Neuron (in vitro differentiated cells): ENCODE results near the gene BHLHE23.

Source experiments
- H2AFZ ChIP-seq: one replicate; pipeline ENCODE4 v1.6.1; 2013; ENCODE audit warnings: low read depth, mild to moderate bottlenecking, inconsistent platforms, low read length, moderate library complexity
- H3K27me3 ChIP-seq: one replicate; pipeline ENCODE4 v1.6.1; 2013; ENCODE audit warnings: low read length; ENCODE audit not compliant: insufficient read depth
- H3K36me3 ChIP-seq: one replicate; pipeline ENCODE4 v1.6.1; 2013; ENCODE audit warnings: low read length; ENCODE audit not compliant: insufficient read depth
- H3K4me1 ChIP-seq: one replicate; pipeline ENCODE4 v1.6.1; 2013; ENCODE audit warnings: low read length; ENCODE audit not compliant: insufficient read depth
- H3K4me3 ChIP-seq: 2 replicates; pipeline ENCODE4 v1.5.1; 2013; ENCODE audit warnings: mild to moderate bottlenecking, low read length, moderate library complexity
- H3K9me3 ChIP-seq: one replicate; pipeline ENCODE4 v1.6.1; 2013; ENCODE audit warnings: low read length

BHLHE23 gene

DNA sequence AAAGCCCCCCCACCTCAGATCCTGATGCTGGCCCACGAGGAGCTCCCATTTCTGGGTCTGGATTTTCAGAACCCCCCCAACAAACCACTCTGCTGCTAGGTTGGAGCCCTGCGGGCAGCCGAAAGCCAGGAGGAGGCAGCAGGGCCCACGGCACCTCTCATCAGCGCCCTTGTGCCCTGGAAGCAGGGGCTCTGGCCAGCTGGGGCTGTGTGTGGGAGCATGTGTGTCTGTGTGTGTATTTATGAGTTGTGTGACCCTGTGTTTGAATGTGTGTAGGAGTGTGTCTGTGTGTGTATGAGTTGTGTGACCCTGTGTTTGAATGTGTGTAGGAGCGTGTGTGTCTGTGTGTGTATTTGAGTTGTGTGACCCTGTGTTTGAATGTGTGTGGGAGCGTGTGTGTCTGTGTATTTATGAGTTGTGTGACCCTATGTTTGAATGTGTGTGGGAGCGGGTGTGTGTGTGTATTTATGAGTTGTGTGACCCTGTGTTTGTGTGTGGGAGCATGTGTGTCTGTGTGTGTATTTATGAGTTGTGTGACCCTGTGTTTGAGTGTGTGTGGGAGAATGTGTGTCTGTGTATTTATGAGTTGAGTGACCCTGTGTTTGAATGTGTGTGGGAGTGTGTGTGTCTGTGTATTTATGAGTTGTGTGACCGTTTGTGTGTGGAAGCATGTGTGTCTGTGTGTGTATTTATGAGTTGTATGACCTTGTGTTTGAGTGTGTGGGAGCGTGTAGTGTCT lies 35.4 kb downstream of the BHLHE23 start:
- Histone ChIP-seq H3K4me3 (no peak overlapping the region), H3K9me3 (no peaks in the 10 kb centered on the region), H3K36me3 (no peaks in the 10 kb centered on the region), H3K4me1 (peaks cover 5% of the 10 kb centered on the region), H2AFZ (no peak overlapping the region), H3K27me3 (peaks cover 63% of the 10 kb centered on the region)

DNA sequence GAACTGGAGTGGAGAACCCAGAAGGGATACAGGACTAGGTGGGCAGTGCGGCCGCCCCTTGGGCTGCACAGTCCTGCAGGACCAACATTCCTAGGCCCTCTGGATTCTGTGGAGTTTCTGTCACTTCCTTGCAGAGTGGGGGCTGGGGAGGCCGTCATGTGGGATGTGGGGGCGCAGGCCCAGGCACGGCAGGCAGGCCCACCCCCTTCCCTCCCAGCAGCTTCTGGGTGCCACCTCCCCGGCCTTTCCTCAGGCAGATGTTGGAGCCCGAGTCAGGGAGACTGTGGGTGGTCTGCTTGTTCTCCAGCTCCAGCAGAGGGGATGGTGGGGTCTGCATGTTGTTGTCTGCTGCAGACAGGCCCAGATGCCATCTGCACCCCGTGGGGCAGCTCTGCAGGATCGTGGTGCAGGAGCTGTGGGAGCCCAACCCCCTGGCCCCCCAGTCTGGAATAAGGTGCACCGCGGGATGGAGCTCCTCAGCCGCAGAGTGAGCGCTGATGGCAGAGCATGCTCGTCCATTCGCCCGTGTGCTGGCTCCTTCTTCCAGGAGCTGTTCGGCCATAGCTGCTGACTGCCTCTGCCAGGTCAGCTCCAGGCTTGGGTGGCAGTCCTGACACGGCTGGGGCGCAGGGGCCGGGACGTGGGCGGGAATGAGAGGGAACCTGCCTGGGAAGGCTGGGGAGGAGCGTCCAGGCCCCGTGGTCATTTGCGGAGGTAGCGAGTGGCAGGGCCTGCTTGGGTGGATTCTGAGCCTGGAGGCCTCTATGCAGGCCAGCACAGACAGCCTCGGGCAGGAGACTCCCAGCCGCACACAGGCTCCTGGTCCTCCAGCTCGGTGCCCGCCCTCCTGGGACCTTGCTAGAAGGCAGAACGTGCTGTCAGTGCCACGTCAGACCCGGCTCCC lies 36.2 kb downstream of the BHLHE23 start:
- Histone ChIP-seq H3K4me1 (peaks cover 5% of the 10 kb centered on the region), H3K4me3 (no peak overlapping the region), H3K9me3 (no peaks in the 10 kb centered on the region), H2AFZ (no peak overlapping the region), H3K36me3 (no peaks in the 10 kb centered on the region), H3K27me3 (peaks cover 57% of the 10 kb centered on the region)

DNA sequence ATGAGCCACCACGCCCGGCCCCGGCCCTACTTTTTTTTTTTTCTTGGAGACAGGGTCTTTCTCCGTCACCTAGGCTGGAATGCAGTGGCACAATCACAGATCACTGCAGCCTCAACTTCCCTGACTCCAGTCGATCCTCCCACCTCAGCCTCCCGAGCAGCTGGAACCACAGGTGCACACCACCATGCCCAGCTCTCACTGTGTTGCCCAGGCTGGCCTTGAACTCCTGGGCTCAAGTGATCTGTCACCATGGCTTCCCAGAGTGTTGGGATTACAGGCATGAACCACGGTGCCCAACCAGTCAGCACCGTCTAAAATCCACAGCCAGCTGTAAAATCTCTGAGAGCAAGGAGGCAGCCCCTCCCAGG lies 36.8 kb downstream of the BHLHE23 start:
- peaks cover 57% of the 10 kb centered on the region for H3K27me3 ChIP-seq
- H3K9me3 ChIP-seq: no peaks in the 10 kb centered on the region
- no peak overlapping the region for H3K4me3 ChIP-seq
- H2AFZ ChIP-seq: no peak overlapping the region
- peaks cover 5% of the 10 kb centered on the region for H3K4me1 ChIP-seq
- no peaks in the 10 kb centered on the region for H3K36me3 ChIP-seq

DNA sequence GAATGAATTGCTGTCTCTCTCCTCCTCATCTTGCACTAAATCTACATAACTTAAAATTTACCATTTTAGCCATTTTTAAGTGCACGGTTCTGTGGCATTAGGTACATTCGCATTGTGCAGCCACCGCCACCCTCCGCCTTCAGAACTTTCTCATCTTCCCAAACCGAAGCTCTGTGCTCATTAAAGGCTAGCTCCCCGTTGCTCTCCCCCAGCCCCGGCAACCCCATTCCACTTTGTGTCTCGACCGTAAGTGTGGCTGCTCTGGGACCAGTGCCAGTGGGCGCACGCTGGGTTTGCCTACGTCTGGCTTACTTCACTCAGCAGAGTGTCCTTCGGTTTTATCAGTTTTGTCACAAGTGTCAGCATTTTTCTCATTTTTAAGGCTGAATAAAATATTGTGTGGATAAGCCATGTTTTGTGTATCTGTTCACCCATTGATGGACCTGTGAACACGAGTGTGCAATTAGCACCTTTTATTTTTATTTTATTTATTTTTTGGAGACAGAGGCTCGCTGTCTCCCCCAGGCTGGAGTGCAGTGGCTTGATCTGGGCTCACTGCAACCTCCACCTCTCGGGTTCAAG lies 37.5 kb downstream of the BHLHE23 start:
- H3K4me3 ChIP-seq: no peak overlapping the region
- H2AFZ ChIP-seq: no peak overlapping the region
- H3K36me3 ChIP-seq: no peaks in the 10 kb centered on the region
- H3K9me3 ChIP-seq: no peaks in the 10 kb centered on the region
- peaks cover 5% of the 10 kb centered on the region for H3K4me1 ChIP-seq
- H3K27me3 ChIP-seq: peaks cover 52% of the 10 kb centered on the region

DNA sequence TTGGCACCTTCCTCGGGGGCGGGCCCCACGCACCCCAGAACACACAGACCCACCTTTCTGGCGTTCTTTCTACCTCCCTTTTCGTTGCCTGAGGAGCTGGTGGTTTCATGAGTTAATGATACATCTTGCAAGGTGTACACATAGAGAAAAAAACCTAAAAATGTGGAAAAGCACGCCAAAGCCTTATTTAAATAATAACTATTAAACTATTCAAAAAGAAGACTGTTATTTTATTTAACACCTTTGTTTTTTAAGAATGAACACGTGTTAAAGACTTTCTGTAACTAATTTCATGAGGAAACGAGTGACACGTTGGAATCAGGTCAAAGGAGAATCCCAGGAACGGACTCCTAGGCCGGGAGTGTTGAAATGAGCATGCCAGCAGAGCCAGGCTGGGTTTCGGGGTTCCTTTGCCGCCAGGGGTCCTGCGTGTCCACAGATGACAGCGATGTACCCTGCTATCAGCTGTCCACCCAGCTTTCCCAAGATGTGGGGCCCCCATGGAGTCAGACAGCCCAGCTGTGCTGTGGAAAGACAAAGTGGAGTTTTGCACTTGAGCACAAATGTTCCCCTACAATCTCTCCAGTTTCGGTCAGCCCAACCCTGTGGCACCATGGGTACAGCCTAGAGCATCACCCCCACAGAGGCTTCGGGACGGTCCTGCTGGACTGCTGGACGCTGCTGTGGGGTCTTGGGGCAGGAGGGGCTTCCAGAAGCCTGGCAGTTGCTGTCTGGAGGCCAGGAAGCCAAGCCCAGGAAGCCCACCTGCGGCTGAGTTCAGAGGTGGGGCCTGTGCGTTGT lies 38.2 kb downstream of the BHLHE23 start:
- no peaks in the 10 kb centered on the region for H3K9me3 ChIP-seq
- peaks cover 52% of the 10 kb centered on the region for H3K27me3 ChIP-seq
- H3K4me3 ChIP-seq: no peak overlapping the region
- H3K36me3 ChIP-seq: no peaks in the 10 kb centered on the region
- H3K4me1 ChIP-seq: peaks cover 5% of the 10 kb centered on the region
- H2AFZ ChIP-seq: no peak overlapping the region

DNA sequence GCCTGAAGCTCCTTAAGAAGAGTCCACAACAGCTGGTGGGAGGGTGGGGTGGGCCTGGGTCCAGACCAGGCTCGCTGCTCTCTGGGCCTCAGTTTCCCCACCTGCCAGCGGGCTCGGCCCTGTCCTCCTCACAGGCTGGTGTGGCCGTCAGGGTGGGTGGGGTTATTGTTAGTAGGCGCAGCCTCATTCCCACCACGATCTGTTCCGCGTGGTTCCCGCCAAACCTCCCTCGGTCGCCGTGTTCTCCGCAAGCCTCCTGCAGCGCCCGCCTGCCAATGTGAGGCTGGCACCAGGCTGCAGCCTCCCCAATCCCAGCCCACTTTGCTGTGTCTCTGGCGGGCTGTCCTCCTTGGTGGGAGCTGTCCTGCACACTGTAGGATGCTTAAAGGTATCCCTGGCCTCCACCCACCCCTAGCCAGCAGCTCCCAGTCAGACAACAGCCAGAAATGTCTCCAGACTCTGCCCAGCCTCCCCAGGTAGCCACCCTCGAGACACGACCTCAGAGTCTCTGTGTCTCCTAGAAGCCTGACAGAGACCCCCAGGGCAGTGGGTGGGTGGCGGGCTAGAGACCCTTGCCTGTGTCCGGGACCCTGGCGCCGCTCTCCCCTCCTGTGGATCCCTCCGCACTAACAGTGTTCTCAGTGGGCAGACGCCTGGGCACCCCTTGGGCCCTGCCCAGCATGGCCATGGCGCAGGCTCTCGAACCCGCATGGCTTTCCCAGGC lies 39.0 kb downstream of the BHLHE23 start:
- Histone ChIP-seq H3K36me3 (no peaks in the 10 kb centered on the region), H3K4me3 (no peak overlapping the region), H3K4me1 (peaks cover 4% of the 10 kb centered on the region), H2AFZ (no peak overlapping the region), H3K9me3 (no peaks in the 10 kb centered on the region), H3K27me3 (peaks cover 52% of the 10 kb centered on the region)

DNA sequence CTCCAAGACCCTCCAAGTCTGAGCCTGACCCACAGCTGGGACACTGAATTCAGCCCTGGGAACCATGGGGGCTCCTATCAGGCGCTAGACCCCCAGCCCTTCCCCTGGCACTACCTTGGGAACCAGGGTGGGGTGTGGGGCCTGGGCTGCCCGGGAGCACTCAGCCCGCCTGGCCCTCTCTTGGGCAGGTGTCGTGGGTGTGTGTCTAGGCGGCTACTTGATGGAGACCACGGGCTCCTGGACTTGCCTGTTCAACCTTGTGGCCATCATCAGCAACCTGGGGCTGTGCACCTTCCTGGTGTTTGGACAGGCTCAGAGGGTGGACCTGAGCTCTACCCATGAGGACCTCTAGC lies 39.6 kb downstream of the BHLHE23 start:
- no peaks in the 10 kb centered on the region for H3K36me3 ChIP-seq
- H3K27me3 ChIP-seq: peaks cover 53% of the 10 kb centered on the region
- H2AFZ ChIP-seq: no peak overlapping the region
- no peaks in the 10 kb centered on the region for H3K4me1 ChIP-seq
- no peaks in the 10 kb centered on the region for H3K9me3 ChIP-seq
- H3K4me3 ChIP-seq: no peak overlapping the region

DNA sequence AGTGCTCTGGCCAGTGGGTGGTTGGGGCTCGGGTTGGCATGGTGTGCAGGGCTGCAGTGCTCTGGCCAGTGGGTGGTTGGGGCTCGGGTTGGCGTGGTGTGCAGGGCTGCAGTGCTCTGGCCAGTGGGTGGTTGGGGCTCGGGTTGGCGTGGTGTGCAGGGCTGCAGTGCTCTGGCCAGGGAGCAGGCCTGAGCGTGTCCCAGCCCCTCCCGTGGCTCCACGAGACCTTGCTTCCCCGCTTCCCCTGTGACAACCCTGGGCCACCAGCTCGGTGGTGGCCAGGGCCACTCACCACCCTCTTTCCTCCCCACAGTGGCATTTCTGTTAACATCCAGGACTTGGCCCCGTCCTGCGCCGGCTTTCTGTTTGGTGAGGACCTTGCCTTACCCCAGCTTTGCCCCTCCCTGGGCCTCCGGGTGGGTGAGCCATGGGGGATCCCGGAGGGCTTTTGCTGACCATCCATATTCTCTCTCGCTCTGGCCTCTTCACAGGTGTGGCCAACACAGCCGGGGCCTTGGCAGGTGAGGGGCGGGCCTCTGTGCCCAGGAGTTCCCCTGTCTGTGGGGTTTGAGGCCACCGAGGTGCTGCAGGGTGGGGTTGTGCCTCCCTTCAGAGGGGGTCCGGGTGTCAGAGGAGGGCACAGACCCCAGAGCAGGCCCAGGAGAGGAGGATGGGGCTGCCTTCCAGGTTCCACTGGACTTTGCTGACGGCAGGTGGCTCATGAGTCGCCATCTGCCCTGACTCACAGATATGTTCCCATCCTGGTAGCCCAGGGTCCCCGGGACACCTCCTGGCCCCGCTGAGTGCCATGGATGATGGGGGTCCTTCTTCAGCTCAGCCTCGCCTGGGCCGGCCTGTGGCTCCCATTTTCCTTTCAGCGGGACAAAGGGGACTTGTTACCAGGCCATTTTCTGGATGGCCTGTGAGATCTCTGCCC lies 40.3 kb downstream of the BHLHE23 start:
- Histone ChIP-seq H3K27me3 (peaks cover 51% of the 10 kb centered on the region), H2AFZ (no peak overlapping the region), H3K4me3 (no peak overlapping the region), H3K4me1 (no peaks in the 10 kb centered on the region), H3K9me3 (no peaks in the 10 kb centered on the region), H3K36me3 (no peaks in the 10 kb centered on the region)

DNA sequence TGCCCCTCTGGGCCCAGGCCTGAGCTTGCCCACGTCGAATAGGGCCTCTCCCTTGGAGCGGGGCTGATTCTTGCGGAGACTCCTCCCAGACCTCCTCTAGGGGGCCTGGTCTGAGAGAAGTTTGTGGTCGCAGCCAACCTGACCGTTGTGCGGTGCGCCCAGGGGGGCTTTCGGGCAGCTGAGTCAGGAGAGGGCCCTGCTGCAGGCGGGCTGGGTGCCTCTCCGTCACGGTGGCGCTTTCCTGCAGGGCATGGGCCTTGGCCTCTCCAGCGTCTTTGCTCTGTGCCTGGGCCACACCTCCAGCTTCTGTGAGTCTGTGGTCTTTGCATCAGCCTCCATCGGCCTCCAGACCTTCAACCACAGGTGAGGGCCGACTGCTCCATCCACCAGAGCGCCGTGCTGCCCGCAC lies 41.4 kb downstream of the BHLHE23 start:
- no peaks in the 10 kb centered on the region for H3K9me3 ChIP-seq
- peaks cover 46% of the 10 kb centered on the region for H3K27me3 ChIP-seq
- H3K4me3 ChIP-seq: no peak overlapping the region
- H2AFZ ChIP-seq: no peak overlapping the region
- no peaks in the 10 kb centered on the region for H3K4me1 ChIP-seq
- H3K36me3 ChIP-seq: no peaks in the 10 kb centered on the region

DNA sequence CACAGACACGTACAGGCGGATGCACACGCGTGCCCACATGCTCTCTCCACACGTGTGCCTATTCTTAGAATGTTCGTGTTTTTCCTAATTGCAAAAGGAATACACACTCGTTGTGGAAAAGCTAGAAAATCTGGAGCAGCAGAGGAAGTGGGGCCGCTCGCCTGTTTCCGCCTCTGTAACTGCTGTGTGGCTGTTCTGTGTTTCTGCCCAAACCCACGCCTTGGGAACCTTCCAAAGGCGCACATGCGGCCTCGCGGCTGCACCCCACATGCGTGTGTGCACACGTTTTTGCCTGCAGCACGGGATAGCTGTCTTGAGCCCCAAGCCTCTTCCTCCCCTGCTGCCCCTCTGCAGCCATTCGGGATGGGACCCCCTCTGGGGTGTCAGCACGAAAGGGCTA lies 42.1 kb downstream of the BHLHE23 start:
- no peaks in the 10 kb centered on the region for H3K9me3 ChIP-seq
- H3K4me1 ChIP-seq: no peaks in the 10 kb centered on the region
- H3K27me3 ChIP-seq: peaks cover 41% of the 10 kb centered on the region
- no peak overlapping the region for H3K4me3 ChIP-seq
- no peak overlapping the region for H2AFZ ChIP-seq
- H3K36me3 ChIP-seq: no peaks in the 10 kb centered on the region

DNA sequence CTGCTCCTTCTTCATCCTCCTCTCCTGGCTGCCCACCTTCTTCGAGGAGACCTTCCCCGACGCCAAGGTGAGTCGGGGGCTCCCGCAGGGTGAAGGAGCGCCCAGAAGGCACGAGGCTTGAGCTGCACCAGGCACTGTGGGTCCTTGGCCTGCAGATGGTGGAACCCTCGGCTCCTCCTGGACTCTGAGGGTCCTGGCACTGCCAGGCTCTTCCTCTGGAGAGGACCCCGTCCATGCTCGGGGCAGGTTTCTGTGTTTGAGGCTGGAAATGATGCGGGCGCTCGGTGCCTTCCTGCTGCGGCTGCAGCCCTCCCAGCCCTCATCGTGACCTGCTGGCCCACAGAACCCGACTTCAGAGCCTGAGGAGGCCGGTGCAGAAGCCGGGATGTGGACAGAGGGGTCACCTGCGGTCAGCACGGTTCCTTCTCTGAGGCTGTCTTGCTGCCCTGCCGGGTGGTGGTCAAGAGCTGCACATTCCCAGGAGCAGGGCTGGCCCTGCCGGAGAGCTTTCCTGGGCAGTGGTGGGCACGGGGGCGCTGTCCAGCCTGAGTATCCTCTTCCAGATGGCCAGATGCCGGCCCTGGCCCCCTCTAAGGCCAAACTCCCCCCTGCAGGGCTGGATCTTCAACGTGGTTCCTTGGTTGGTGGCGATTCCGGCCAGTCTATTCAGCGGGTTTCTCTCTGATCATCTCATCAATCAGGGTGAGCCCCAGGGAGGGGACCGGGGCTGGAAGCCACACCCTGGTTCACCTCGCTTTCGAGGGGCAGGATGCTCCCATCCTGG lies 43.0 kb downstream of the BHLHE23 start:
- H3K9me3 ChIP-seq: no peaks in the 10 kb centered on the region
- H3K4me1 ChIP-seq: no peaks in the 10 kb centered on the region
- no peaks in the 10 kb centered on the region for H3K36me3 ChIP-seq
- no peak overlapping the region for H3K4me3 ChIP-seq
- H3K27me3 ChIP-seq: peaks cover 34% of the 10 kb centered on the region
- H2AFZ ChIP-seq: no peak overlapping the region
